GM12892 (cell line): ENCODE results near the gene SPATA2L.
"Not testable (repeated sequence)": the region's sequence is repeated elsewhere in the genome, so short reads cannot be mapped to it uniquely, and the experiment has no call there.

Source experiments
- DNase-seq: peaks from one replicate; pipeline ENCODE4 v3.0.0; 2011; ENCODE audit not compliant: insufficient read length
- FAIRE-seq: peaks from 2 replicates; lab custom pipeline; 2011; peaks lifted over from hg19 to GRCh38; lab: Jason Lieb, UNC
- POLR2A ChIP-seq: IDR thresholded peaks from 2 replicates; pipeline ENCODE4 v1.6.1; 2011; ENCODE audit warnings: low read depth, low read length, control low read depth
- POLR2AphosphoS5 ChIP-seq: IDR thresholded peaks from 2 replicates; pipeline ENCODE4 v1.6.1; 2011; ENCODE audit warnings: low read depth, low read length, control low read depth
- TAF1 ChIP-seq: IDR thresholded peaks from 2 replicates; pipeline ENCODE4 v1.6.1; 2011; ENCODE audit warnings: low read depth, mild to moderate bottlenecking, control low read depth, low read length, borderline replicate concordance

Gene SPATA2L

GRCh38 chr16:89691986-89692569 is 9.4 kb downstream of the SPATA2L start:
- FAIRE-seq: no peak
- DNase-seq: no peak
- TF ChIP-seq TAF1 (no peak), POLR2AphosphoS5 (no peak), POLR2A (no peak; the same call in 1 of the 2 replicates)

- no peak for TF ChIP-seq POLR2AphosphoS5
- TF ChIP-seq TAF1: no peak
- TF ChIP-seq POLR2A: no peak; the same call in 1 of the 2 replicates
- FAIRE-seq: no peak
- DNase-seq: no peak
Observed at GRCh38 chr16:89691231-89691985, 10.1 kb downstream of the SPATA2L start.

- FAIRE-seq (no peak), DNase-seq (no peak)
- TF ChIP-seq POLR2A (no peak), POLR2AphosphoS5 (no peak), TAF1 (no peak)
Observed at GRCh38 chr16:89690392-89690901, 11.1 kb downstream of the SPATA2L start.

- FAIRE-seq, DNase-seq: not testable (repeated sequence)
Observed at GRCh38 chr16:89689621-89690020, 11.9 kb downstream of the SPATA2L start.

GRCh38 chr16:89689142-89689541 is 12.4 kb downstream of the SPATA2L start:
- DNase-seq (no peak), FAIRE-seq (no peak)
- no peak for TF ChIP-seq TAF1

GRCh38 chr16:89688395-89688794 is 13.1 kb downstream of the SPATA2L start:
- DNase-seq (no peak), FAIRE-seq (no peak)
- TF ChIP-seq POLR2AphosphoS5: no peak
- no peak for TF ChIP-seq TAF1
- TF ChIP-seq POLR2A: no peak

- TF ChIP-seq POLR2A (no peak), POLR2AphosphoS5 (no peak), TAF1 (no peak)
- DNase-seq: no peak
- FAIRE-seq: peak; percentile 75
Observed at GRCh38 chr16:89687092-89687940, 14.2 kb downstream of the SPATA2L start.

- DNase-seq (peak; percentile 92), FAIRE-seq (peak; percentile 96)
- peak; percentile 73; the same call in 1 of the 2 replicates for TF ChIP-seq TAF1
- TF ChIP-seq POLR2AphosphoS5: peak; percentile 93
- peak; percentile 95 for TF ChIP-seq POLR2A
Observed at GRCh38 chr16:89686520-89687091, 14.9 kb downstream of the SPATA2L start, which contains the start of gene CDK10. Gene CDK10, plus strand, starts transcription at chr16:89686689. Its CDS starts 22 bp downstream, at chr16:89686711.

- FAIRE-seq: no peak
- TF ChIP-seq POLR2A (no peak), POLR2AphosphoS5 (no peak), TAF1 (no peak)
- no peak for DNase-seq
Observed at GRCh38 chr16:89685916-89686315, 15.6 kb downstream of the SPATA2L start.

GRCh38 chr16:89678258-89678657 is 23.2 kb downstream of the SPATA2L start:
- DNase-seq: no peak
- no peak for TF ChIP-seq TAF1
- no peak for TF ChIP-seq POLR2A
- no peak for TF ChIP-seq POLR2AphosphoS5
- no peak for FAIRE-seq
